Measurements from ENCODE around the gene SLC38A10.

SLC38A10 gene

DNA sequence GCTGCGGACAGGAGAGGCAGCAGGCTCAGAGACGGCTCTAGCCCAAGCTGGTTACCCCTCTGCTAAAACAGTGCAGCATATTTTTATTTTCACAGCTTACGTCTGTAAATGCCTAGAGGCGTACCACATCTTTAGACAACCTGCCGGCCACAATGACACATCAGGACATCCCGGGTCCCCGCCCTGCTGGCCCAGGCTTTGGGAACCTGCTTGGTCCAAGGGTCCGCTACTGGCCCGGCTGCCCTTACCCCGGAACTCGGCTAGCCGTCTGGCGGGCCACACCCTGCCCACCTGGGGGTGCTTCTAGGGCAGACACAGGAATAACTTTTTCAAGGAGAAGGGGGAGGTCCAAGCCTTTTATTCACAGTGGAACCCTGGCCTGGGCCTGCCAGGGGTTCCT lies 76.6 kb downstream of the SLC38A10 start:
- in situ Hi-C loops (cut with MboI; ENCODE audit: low sequenced_read_pairs), result no loop called here

DNA sequence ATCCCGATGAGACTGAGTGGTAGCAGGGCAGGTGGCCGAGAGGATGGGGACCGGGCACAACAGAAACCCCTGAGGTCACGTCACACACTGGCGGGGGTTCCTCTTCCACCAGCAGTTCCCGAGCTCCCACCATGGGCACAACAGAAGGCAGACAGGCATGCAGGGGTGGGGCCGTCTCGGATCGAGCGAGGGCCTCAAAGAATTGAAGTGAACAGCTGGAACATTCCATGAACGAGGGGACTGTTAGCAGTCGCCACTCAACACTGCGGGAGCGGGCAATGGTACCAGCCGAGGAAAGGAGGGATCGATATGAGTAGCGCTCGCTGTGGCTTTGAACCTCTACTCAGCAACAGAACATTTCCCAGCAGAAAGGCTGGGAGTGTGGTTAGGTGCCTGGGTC lies 77.6 kb downstream of the SLC38A10 start:
- in situ Hi-C loops (cut with MboI; ENCODE audit: low sequenced_read_pairs), result no loop called here

DNA sequence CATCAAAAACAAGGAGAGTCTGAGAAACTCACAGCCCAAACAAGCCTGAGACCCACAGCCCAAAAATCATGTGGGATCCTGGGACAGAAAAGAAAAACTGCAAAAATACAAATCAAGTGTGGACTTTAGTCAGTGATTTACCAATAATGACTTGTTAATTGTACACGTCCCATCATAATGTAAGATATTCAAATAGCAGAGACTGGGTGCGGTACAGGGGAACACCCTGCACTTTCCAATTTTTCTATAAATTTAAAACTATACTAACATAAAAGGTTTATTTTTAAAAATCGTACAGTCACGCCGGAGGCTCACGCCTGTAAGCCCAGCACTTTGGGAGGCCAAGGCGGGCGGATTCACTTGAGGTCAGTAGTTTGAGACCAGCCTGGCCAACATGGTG lies 81.1 kb downstream of the SLC38A10 start:
- in situ Hi-C loops (cut with MboI; ENCODE audit: low sequenced_read_pairs), result no loop called here

DNA sequence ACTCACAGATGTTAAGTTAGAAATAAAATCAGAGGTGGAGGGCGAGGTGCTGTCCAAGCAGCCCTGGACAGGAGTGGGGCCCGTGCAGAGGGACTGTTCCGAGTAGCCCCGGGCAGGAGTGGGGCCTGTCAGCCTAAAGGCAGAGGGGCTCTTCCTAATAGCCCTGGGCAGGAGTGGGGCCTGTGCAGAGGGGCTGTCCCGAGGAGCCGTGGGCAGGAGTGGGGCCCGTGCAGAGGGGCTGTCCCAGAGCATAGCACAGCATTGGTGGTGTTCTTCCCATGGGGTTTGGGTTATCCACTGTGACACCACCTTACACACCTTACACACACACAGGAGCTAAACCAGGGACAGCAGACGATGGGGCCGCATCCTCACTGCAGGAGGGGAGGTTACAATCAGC lies 82.7 kb downstream of the SLC38A10 start:
- in situ Hi-C loops (cut with MboI; ENCODE audit: low sequenced_read_pairs), result no loop called here

DNA sequence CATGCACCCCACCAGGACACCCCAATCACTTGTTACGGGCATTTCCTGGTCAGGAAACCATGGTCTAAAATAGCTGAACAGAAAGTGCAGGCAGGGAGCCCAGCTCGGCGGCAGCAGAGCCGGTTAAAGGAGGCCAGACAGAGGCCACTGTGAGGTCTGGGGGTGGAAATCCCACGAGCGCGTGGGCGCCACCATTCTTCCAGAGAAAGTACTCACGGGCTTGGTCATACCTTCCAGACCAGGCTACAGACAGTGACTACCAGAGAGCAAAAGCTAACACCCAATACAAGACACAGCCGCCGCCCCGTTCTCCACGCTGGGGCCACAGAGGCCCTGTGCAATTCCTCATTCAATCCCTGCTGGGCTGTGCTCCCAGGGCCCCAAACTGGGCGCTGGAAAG lies 84.2 kb downstream of the SLC38A10 start:
- in situ Hi-C loops (cut with MboI; ENCODE audit: low sequenced_read_pairs), result no loop called here

DNA sequence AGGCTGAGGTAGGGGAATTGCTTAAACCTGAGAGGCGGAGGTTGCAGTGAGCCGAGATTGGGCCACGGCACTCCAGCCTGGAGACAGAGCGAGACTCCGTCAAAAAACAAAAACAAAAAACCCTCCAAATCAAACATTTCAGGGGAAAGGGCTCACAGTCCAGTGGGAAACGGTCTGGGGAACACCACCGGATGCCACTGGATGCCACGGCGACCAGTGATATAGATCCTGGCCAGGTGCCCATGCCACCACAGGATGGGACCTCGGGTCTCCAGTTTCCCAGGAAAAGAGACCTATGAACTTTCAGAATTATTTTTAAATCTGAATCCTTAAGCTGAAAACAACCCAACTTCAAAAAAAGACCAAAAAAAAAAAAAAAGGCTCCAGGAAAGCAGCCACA lies 84.6 kb downstream of the SLC38A10 start:
- in situ Hi-C loops (cut with MboI; ENCODE audit: low sequenced_read_pairs), result no loop called here

DNA sequence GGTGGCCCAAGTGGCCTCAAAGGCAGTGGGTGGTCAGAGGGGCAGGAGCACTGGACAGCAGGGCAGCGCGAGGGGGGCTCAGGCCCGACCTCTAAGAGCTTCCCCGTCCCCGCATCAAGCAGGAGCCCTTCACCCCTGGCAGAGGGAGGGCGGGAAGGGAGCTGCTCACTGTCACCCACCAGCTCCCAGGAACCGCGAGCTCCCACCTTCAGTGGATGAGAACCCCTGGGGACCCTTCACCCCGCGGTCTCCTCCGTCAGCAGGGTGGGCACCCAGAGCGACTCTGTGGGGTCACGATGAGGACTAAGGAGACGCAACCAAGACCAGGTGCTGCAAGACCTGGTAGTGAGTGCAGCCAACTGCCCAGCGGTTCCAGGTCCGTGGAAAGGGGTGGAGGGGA lies 86.0 kb downstream of the SLC38A10 start:
- in situ Hi-C loops (cut with MboI; ENCODE audit: low sequenced_read_pairs), result no loop called here

DNA sequence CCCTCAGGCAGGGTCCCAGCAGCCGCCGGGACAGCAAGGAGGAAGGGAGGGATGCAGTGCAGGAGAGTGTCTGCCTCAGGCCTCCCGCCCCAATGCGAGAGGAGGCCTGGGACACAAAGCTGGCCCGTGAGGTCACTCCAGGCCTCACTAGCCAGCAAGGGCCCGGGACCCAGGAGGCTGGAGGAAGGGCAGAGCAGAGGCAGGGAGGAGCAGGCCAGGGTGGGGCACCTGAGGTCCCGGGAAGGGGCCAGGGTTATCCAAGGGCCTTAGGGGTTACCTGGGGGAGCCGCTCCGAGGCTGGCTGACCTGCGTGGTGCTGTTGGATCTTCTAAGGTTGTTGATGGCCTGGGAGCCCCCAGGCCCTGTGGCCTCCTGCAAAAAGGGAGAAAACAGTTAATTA lies 86.5 kb downstream of the SLC38A10 start:
- in situ Hi-C loops (cut with MboI; ENCODE audit: low sequenced_read_pairs), result no loop called here

DNA sequence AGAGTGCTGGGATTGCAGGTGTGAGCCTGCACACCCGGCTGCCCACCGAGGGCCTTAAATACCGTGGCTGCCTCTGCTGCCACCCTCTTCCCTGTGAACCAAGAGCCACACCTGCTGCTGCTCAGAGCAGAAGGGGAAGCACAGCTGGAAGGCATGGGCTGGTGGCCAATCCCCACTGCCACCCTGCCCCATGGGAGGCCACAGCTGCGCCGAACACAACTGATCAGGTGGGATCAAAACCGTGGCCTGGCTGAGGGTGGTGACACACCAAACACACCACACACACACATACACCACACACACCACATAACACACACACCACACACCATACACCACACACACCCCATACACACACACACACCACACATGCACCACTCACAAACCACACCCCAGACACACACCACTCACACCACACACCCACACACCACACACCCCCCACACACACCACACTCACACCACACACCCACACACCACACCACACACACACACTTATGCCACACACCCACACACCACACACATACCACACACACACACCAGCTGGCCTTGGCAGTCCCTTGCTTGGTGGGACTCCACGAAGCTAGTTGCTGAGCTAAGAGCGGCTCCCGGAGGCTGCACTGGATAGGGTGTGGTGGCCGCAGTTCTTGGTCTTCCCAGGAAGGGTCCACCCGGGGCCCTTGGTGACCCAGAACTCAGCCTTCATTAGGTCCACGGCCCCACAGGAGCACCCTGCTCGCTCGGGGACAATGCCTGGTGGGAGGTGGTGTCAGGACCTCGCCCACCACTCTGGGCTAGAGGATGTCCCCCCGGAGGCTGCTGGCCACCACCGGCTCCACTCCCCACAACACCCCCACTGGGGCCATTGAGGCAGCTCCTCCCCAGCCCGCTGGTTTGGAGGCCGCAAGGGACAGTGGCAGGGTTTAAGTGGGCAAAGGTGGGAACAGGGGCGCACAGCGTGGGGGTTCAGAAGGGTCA lies 87.2 kb downstream of the SLC38A10 start:
- in situ Hi-C loops (cut with MboI; ENCODE audit: low sequenced_read_pairs), result no loop called here

DNA sequence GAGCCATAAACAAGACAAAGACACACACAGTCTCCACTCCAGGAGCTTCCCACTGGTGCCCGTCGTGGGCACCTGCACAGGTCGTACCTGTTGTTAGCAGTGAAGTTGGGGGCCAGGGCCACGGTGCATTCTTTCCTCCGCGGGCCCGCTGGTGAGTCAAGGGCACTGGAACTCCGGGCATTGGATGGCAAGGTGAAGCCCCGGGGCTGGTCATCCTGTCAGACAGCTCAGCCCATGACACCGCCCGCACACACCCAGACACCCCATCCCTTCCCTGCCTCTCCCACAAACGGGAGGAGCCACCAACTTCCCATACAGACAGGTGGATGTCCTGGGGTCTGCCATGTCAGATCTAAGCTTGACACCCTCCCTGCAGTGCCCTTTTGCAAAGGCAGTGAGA lies 88.5 kb downstream of the SLC38A10 start:
- in situ Hi-C loops (cut with MboI; ENCODE audit: low sequenced_read_pairs), result no loop called here

DNA sequence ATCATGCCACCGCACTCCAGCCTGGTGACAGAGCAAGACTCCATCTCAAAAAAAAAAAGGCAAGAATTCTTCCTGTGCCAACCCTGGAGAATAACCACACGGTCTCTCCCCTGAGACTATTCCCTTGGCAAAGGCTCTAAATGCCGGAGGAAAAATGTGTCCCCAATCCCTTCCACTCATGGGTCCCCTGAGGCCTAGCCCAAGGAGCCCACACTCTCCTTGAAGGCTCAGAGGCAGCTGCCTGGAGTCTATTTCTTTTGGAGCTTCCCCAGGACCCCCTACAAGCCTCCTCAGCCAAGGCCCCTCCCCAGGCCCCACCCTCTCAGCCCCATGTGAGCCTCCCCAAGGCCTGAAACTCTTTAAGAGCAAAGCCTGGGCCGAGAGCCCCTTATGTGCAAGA lies 88.9 kb downstream of the SLC38A10 start:
- in situ Hi-C loops (cut with MboI; ENCODE audit: low sequenced_read_pairs), result no loop called here

DNA sequence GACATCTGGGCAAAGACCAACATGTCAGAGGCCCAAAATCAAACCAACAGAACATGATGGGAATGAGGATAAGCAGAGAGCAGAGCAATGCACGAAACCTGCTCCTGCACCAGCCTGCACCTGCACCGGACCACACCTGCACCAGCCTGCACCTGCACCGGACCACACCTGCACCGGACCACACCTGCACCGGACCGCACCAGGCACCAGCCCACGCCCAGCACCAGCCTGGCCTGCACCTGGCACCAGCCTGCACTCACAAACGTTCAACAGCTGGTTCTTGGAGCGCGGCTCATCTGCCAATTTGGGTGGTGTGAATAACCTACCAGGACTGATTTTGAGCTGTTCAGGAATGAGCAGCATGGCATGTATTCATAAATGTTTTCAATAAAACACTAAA lies 90.5 kb downstream of the SLC38A10 start:
- in situ Hi-C loops (cut with MboI; ENCODE audit: low sequenced_read_pairs), result no loop called here

DNA sequence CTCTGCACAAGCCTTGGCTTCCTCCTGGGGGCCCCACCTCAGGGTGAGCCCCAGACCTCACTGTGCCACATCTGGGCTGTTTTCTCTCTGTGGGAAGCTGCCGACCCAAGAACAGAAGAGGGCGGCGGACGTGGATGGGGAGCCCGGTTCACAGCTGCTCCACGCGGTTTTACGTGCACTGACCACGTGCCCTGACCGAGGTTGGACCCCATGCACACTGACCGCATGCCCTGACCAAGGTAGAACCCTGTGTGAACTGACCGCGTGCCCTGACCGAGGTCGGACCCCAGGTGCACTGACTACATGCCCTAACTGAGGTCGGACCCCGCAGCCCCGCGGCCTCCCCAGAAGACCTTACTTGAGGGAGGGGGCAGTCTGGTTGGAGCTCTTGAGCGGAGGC lies 92.0 kb downstream of the SLC38A10 start:
- in situ Hi-C loops (cut with MboI; ENCODE audit: low sequenced_read_pairs), result no loop called here

DNA sequence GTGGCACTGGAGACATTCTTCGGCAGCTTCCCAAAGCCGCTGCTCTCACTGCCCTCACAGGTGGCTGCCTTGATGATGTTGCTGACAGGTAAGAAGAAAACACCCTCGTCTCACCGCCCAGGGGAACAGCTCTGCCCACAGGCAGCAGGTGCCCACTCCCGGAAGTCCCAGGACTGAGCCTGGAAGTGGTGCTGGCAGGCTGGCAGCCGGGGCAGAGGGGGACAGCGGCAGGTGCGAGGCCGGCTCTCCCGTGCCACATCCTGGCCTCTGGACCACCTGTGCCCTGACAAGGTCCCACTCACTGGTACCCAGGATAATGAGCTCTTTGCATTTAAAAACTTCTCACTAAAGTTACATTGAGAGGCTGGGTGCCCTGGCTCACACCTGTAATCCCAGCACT lies 92.8 kb downstream of the SLC38A10 start:
- in situ Hi-C loops (cut with MboI; ENCODE audit: low sequenced_read_pairs), result no loop called here

DNA sequence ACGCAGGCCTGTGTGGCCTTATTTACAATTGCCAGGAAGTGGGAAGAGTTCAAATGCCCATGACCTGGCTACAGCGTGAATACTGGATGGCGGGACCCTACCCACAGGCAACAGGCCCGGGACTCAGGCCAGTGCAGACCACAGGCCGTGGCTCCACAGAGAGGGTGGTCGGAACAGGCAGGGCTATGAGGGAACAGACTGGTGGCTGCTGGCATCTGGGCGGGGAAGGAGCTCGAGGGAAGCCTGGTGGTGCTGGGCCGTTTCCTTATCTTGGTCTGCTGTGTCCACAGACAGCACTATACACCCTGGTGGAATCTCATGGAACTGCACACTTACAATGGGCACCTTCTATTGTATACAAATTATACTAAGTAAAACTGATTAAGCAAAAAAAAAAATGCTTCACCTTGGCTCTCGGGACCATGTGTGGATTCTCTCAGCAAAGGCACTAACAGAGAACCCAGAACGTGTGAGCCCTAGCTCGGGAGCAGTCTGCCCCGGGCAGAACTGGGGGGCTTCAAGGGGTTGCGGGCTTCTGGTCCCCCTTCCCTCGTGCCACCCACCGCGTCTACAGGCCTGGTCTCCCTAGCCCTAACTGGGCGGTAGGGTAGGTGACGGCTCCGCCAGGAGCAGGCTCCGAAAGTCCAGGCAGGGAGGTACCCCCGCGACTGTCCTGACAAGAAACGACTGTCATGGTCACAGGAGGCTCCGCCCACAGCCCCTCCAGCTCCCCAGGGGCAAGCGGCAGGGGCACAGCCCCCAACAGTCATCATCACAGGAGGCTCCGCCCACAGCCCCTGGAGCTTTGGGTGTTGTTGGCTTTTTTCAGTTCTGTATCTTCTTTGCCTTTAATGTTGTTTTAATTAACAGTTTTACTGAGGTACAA lies 94.2 kb downstream of the SLC38A10 start:
- in situ Hi-C loops (cut with MboI; ENCODE audit: low sequenced_read_pairs), result no loop called here

DNA sequence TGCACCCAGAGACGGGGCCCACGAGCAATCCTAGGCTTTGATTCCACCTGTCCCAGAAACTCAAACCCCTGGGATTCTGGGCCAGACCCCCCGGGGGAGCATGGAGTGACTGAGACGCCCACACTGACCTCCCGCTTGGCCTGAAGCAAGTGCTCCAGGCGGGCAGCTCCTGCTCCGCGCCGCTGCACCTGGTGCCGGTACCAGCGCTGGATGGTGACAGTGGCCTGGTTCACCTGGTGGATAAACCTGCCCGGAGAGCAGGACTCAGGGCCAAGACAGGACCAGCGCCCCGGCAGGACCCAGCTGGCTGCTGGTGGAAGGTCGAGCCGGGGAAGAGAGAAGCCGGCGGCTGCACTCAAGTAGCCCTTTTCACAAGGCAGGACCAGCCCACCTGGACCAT lies 94.9 kb downstream of the SLC38A10 start:
- in situ Hi-C loops (cut with MboI; ENCODE audit: low sequenced_read_pairs), result no loop called here

DNA sequence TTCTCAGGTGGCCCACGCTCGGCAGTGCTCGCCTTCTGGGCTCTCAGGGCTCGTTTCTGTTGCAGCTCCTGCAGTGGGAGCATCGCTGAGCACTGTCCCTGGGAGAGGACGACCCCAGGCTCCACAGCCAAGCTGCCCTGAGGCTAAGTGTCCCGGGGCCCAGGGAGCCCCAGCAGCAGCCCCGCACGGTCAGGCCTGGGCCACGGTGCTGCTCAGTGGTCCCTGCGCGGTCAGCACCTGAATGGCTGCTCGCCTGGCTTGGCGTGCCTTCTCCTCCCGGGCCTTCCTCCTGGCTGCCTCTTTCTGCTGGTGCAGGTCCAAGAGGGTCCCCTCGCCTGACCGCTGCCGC lies 95.7 kb downstream of the SLC38A10 start:
- in situ Hi-C loops (cut with MboI; ENCODE audit: low sequenced_read_pairs), result no loop called here

DNA sequence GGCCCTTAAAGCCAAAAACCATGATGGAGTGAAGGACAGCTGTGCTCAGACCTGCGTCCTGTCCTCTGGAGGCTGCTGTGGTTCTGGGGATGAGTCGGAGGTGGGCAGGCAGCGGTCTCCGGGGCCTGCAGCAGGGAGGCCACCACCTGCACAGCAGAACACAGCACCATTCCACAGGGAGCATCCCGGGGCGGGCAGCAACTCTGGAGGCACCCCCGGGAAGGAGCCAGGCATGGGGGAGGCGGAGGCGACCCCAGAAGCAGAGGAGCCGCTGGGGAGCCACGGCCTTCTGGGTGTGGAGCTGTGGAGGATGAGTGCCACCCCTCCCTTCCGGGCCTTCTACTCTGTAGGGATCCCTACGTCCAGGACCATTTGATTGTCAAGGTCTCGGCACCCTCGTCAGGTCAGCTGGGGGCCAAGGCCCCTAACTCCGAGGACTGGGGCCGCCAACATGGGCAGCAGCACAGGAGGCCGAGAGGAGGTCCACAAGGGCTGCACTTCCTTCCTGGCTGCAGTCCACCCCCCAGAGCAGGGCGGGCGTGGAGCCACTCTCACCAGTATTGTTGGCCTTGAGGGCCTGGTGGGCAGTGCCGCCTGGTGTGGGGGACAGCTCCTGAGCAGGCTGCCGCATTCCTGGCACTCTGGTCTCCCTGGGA lies 96.2 kb downstream of the SLC38A10 start:
- in situ Hi-C loops (cut with MboI; ENCODE audit: low sequenced_read_pairs), result no loop called here

DNA sequence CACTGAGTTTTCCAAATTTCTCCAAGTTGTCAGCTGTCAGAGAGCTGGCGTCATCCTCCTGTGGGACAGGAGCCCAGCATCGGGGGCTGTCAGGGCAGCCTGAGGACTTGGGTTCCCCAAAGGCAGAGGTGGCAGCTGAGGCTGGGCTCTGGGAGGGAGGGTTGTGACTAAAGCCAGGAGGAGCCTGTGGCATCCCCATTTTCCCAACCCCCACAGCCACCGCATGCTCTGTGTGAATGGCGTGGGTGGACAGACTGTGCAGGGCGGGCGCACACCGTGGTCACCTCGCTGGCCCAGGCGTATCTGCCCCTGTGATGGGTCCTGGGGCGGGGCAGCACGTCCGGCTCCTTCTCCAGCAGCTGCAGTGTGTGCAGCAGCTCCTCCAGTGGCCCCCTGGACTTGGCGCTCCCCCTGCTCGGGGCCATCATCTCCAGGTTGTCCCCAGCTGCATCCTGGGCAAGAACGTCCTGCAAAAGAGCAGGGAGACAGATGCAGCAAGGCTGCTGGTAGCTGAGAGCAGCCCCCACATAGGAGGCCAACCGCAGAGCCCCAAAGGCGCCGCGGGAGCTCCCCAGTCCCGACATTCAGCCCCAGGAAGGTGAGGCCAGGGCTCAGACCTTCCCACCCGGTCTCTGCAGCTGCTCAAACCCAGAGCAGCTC lies 97.1 kb downstream of the SLC38A10 start:
- in situ Hi-C loops (cut with MboI; ENCODE audit: low sequenced_read_pairs), result no loop called here

DNA sequence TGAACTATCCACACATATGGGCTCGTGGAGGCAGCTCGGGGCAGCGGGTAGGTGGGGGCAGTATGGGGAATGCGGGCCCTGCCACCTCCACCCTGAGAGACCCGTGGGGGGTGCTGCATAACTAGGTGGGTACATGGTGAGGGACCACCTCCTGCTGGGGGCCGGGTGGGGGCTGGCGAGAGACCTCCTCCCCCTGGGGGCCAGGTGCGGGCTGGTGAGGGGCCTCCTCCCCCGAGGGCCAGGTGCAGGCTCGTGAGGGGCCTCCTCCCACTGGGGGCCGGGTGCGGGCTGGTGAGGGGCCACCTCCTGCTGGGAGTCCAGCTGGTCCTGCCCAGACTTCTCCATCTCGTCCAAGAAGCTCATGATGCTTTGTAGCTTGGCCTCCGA lies 97.7 kb downstream of the SLC38A10 start:
- in situ Hi-C loops (cut with MboI; ENCODE audit: low sequenced_read_pairs), result no loop called here

Data from HL-60/S4 (cell line).